Activated T-cell treated with anti-CD3 and anti-CD28 coated beads, Interleukin-2, amount 50 U/mL, for 4 hours (primary cell): ENCODE measurements around the gene DSTN. TPM values are rescaled to one million over a fixed set of nuclear protein-coding genes. Genes with fewer than 3 reads are reported as not detected.

Experiments
- ATAC-seq, 2 donors: fragments of 200-7000 bp; cut with Tn5 transposase; one replicate each; pipeline ENCODE4 v1.10.0; 2021
- DNase-seq: peaks from one replicate; pipeline ENCODE4 v3.0.0-alpha.2; 2020
- H3K27me3 Mint-ChIP-seq: one replicate; pipeline ENCODE4 v1.8.0; 2021; ENCODE audit warnings: low read depth, mixed read lengths
- H3K36me3 Mint-ChIP-seq: one replicate; pipeline ENCODE4 v1.8.0; 2022; ENCODE audit warnings: mixed read lengths; ENCODE audit not compliant: insufficient read depth
- H3K4me1 Mint-ChIP-seq: one replicate; pipeline ENCODE4 v1.8.0; 2021; ENCODE audit warnings: low read depth, mixed read lengths
- H3K4me3 Mint-ChIP-seq: one replicate; pipeline ENCODE4 v1.8.0; 2021; ENCODE audit warnings: mild to moderate bottlenecking, moderate library complexity, mixed read lengths
- H3K9me3 Mint-ChIP-seq: one replicate; pipeline ENCODE4 v1.8.0; 2021; ENCODE audit warnings: mixed read lengths
- total RNA-seq, 3 donors: library from RNA; stranded (reverse); gene quantifications; one replicate each; pipeline ENCODE4 v1.2.1, GENCODE V29; 2021

DSTN gene
- total RNA-seq, 3 donors from 2014 or later, result 55.0 to 70.3 (median 63.6) TPM

DNA sequence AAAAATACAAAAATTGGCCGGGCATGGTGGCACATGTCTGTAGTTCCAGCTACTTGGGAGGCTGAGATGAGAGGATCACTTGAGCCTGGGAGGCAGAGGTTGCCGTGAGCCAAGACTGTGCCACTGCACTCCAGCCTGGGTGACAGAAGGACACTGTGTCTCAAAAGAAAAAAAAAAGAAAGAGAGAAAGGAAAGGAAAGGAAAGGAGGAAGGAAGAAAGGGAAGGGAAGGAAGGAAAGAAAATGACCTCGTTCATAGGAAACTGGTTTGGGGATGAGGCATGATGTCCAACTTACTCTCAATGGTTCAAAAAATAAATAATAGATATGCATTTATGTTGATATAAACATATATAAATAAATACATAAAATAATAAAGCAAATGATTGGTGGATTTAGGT is 31.9 kb upstream of the DSTN start:
- H3K4me3 Mint-ChIP-seq, result no peak overlapping the region
- H3K36me3 Mint-ChIP-seq, result no peaks in the 10 kb centered on the region
- H3K9me3 Mint-ChIP-seq, result no peaks in the 10 kb centered on the region
- DNase-seq (no peak), ATAC-seq (no peak)
- H3K27me3 Mint-ChIP-seq, result peaks cover 15% of the 10 kb centered on the region
- H3K4me1 Mint-ChIP-seq, result peaks cover 5% of the 10 kb centered on the region

DNA sequence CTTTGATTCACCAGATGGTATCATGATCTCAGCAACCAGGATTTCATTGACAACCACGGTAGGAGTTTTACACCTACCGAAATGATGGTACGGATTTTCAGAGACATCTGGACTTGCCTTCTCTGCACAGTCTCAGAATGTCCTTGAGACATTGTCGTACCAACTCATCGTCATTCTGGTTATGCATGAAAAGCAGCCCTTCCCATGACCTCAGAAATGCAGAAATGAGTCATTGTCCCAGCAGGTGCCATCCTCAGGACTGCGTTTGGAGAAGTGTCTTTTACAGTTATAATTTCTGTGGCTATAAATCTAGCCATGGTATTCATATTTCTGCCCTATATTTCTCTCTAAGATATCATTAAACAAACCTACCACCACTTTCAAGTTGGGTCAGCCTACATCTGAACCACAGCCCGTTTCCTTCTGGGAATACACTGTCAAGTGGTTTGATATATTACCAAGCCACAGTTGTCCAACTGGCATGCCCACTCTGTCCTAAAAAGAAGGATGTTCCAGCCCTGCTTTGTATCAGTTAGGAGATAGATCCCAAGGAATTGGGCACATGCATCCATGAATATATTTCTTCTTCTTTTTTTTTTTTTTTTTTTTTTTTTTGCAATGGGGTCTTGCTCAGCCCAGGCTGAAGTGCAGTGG is 31.2 kb upstream of the DSTN start:
- Mint-ChIP-seq H3K36me3 (no peaks in the 10 kb centered on the region), H3K4me1 (peaks cover 5% of the 10 kb centered on the region), H3K27me3 (peaks cover 15% of the 10 kb centered on the region), H3K4me3 (no peak overlapping the region), H3K9me3 (no peaks in the 10 kb centered on the region)
- ATAC-seq (peak; percentile 36 to 65), DNase-seq (no peak)

DNA sequence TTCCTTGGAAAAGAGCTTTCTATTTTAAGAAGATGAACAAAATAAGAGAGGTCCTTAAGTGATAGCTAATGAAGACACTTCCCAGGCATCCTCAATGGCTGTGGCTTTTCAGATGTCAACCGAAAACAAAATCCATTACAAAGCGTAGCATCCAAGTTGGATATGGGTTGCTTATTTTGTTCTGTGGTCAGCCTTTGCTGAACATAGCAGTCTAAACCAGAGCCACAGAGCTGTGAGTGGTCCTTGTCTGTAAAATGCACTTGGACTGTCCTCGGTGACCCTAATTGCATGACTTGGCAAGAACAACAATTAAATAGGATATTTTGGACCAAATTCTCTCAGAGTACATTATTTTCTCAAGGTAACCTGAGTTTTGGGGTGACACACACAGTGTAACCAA is 28.3 kb upstream of the DSTN start:
- Mint-ChIP-seq H3K4me1 (no peaks in the 10 kb centered on the region), H3K4me3 (no peak overlapping the region), H3K27me3 (peaks cover 15% of the 10 kb centered on the region), H3K36me3 (no peaks in the 10 kb centered on the region), H3K9me3 (no peaks in the 10 kb centered on the region)
- DNase-seq (no peak), ATAC-seq (no peak)

DNA sequence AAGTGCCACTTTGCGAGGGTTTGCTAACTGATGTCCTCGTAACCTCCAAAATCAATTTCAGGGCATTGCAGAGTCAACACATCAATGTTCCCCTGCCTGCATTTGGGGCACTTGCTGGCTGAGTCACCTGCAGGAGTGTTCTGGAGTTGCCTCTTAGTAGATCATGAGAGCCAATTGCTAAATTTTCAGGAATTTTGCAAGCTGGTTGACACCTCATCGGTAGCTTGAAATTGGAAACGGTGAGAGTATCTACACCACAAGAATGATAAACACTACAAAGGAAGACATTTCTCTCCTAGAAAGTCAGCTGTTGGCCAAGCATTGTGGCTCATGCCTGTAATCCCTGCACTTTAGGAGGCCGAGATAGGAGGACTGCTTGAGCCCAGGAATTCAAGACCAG is 27.9 kb upstream of the DSTN start:
- Mint-ChIP-seq H3K36me3 (no peaks in the 10 kb centered on the region), H3K4me1 (no peaks in the 10 kb centered on the region), H3K9me3 (no peaks in the 10 kb centered on the region), H3K27me3 (peaks cover 15% of the 10 kb centered on the region), H3K4me3 (no peak overlapping the region)
- DNase-seq, result no peak
- no peak for ATAC-seq

DNA sequence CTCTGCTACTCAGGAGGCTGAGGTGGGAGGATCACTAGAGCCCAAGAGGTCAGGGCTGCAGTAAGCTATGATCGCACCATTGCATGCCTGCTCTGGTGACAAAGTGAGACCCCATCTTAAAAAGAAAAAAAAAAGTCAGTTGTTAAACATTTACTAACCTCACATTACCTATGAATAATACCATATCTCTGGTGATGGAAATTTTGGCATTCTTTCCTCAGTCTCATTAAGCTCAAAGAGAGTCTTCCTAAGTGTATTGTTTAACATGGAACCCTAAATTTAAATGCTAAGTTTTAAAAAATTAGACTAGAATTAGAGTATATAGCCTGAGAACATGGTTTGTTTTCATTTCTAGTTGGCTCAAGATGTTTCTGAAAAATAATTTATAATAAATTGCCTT is 27.4 kb upstream of the DSTN start:
- no peak overlapping the region for H3K4me3 Mint-ChIP-seq
- H3K4me1 Mint-ChIP-seq, result no peaks in the 10 kb centered on the region
- no peaks in the 10 kb centered on the region for H3K9me3 Mint-ChIP-seq
- H3K36me3 Mint-ChIP-seq, result no peaks in the 10 kb centered on the region
- DNase-seq, result no peak
- ATAC-seq, result no peak
- peaks cover 13% of the 10 kb centered on the region for H3K27me3 Mint-ChIP-seq

DNA sequence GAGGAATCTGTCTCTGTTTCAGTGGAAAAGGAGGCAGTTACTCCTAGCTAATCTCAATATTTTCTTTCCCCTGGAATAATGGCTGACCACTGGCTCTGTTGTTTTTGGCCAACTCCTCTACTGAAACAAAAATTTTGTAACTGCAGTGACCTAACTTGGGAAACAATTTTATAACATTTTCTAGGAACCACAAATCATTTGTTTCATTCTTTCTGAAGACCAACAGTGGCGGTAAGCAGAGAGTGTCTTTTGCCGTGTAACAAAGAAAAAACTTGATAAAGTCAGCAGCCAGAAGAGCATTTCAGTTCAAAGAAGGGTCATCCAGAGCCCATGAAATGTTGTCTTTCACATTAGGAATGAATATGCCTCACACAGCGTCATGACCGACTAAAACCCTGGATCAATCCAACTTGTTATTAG is 26.9 kb upstream of the DSTN start:
- DNase-seq, result no peak
- ATAC-seq, result no peak
- Mint-ChIP-seq H3K4me1 (no peaks in the 10 kb centered on the region), H3K27me3 (peaks cover 9% of the 10 kb centered on the region), H3K36me3 (no peaks in the 10 kb centered on the region), H3K9me3 (no peaks in the 10 kb centered on the region), H3K4me3 (no peak overlapping the region)

DNA sequence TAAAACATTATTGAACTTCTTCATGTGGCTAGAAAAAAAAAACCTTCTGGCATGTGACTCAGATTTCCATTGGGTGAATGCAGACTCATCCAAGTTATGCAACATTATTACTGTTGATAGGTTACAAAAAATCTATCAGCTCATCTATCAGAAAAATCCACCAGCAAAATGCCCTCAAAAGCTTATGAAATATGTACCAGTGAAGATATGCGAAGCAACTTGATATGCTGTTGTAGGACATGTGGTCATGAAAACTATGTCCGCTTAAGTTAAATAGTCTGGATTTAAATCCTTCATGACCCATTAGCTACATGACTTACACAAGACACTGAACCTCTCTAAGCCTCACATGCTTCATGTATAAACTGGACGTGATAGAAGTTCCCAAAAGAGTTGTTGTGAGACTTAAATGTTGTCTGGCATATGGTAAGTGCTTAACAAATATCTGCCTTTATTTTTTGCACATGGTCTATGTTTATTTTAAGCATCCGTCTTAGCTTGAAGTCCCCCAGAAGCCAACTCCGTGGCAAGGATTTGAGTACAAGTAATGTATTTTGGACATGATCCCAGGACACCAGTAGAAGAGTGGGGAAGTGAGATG is 26.2 kb upstream of the DSTN start:
- Mint-ChIP-seq H3K27me3 (peaks cover 9% of the 10 kb centered on the region), H3K9me3 (no peaks in the 10 kb centered on the region), H3K4me1 (no peaks in the 10 kb centered on the region), H3K4me3 (no peak overlapping the region), H3K36me3 (no peaks in the 10 kb centered on the region)
- ATAC-seq (no peak), DNase-seq (no peak)

DNA sequence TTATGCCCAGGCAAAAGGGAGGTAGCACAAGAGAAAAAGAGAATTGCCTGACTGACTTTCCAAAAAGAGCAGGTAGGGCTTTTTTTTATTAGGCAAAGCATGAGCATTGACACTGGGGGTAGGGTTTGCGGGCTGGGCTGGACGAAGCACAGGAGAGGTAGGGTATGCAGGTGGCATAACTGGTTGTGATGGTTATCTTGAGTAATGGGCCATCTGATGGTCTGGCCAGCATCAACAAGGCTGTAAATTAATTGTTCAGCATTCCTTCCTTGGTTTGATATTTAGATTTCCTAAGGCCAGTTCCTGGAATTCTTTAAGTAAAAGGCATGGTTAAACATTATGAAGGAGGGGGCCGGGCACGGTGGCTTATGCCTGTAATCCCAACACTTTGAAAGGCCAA is 24.7 kb upstream of the DSTN start:
- Mint-ChIP-seq H3K36me3 (no peaks in the 10 kb centered on the region), H3K27me3 (peaks cover 8% of the 10 kb centered on the region), H3K9me3 (no peaks in the 10 kb centered on the region), H3K4me1 (no peaks in the 10 kb centered on the region), H3K4me3 (no peak overlapping the region)
- ATAC-seq (no peak), DNase-seq (no peak)

DNA sequence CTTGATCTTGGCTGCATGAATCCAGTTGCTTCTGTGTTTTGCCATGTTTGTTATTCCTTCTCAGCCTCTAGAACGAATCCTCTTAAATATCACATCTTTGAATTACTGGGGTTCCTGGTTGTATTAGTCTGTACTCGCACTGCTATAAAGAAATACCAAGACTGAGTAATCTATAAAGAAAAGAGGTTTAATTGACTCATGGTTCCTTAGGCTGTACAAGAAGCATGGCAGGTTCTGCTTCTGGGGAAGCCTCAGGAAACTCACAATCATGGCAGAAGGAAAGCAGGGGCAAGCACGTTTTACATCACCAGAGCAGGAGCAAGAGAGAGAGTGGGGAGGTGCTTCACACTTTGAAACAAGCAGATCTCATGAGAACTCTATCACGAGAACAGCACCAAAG is 20.7 kb upstream of the DSTN start:
- Mint-ChIP-seq H3K27me3 (no peaks in the 10 kb centered on the region), H3K36me3 (no peaks in the 10 kb centered on the region), H3K4me3 (no peak overlapping the region), H3K9me3 (no peaks in the 10 kb centered on the region), H3K4me1 (no peaks in the 10 kb centered on the region)
- DNase-seq (no peak), ATAC-seq (no peak)

DNA sequence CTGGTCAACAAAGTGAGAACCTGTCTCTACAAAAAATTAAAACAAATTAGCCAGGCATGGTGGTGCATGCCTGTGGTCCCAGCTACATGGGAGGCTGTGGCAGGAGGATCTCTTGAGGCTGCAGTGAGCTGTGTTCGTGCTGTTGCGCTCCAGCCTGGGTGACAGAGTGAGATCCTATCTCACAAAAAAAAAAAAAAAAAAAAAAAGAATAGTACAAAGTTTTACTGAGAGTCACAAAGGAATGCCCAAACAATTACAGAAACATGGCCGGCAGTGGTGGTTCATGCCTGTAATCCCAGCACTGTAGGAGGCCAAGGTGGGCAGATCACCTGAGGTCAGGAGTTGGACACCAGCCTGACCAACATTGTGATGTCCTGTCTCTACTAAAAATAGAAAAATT is 14.8 kb upstream of the DSTN start:
- no peaks in the 10 kb centered on the region for H3K27me3 Mint-ChIP-seq
- no peaks in the 10 kb centered on the region for H3K36me3 Mint-ChIP-seq
- no peaks in the 10 kb centered on the region for H3K9me3 Mint-ChIP-seq
- H3K4me3 Mint-ChIP-seq, result no peak overlapping the region
- peaks cover 18% of the 10 kb centered on the region for H3K4me1 Mint-ChIP-seq
- DNase-seq, result no peak
- ATAC-seq, result no peak

DNA sequence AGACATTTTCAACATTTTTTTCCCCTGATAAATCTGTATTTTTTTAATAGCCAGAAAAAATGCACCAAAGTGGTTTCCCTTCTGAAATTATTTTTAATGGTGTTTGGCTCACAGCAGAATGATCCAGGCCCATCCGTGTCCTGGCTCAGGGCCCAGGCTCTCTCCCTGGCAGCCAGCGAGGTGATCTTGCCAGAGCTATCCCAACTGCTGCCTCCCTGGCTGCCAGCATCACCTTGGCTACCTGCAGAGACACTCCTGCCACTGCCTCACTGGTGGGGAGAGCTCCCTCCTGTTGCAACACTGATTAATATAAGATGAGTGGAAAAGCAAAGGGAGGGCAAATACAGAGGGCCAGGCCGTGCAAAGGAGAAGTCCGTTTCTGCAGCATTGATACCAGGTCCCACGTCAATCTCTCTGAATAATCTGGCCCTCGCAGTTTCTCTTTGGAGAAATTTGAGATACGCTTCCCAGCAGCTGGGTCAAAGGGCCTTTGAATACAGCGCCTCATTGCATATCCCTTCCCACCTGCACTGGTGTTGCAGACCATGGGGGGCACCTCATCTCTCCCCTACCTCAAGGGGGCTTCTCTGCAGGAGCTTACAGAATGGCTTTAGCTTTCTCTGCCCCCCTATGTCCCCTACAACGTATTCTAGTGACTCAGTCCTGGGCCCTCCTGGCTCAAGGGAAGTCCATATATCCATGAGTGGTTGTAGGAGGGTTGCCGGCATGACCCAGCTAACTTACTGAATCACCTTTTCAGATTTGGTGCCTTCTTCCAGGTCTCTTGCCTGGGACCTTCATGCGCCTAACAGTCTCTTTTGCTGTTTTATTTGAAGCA is 12.8 kb upstream of the DSTN start:
- H3K27me3 Mint-ChIP-seq, result no peaks in the 10 kb centered on the region
- no peak for ATAC-seq
- DNase-seq, result no peak
- H3K9me3 Mint-ChIP-seq, result no peaks in the 10 kb centered on the region
- H3K4me3 Mint-ChIP-seq, result no peak overlapping the region
- peaks cover 30% of the 10 kb centered on the region for H3K4me1 Mint-ChIP-seq
- no peaks in the 10 kb centered on the region for H3K36me3 Mint-ChIP-seq

DNA sequence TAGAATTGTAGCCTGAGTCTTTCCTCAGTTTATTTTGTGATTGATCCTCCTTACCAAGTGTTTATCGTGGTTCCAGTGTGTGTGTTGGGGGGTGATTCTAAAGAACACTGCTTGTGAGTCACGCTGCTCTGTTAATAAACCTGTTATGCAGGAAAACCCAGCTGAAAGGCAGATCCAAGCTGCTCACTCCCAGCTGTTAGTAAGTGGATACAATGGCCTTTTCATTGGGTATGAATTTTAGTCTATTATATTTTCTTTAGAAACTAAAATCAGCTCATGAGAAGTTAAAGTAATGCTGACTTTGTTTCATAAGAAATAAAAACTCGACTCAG is 12.2 kb upstream of the DSTN start:
- no peaks in the 10 kb centered on the region for H3K36me3 Mint-ChIP-seq
- H3K9me3 Mint-ChIP-seq, result no peaks in the 10 kb centered on the region
- H3K4me1 Mint-ChIP-seq, result peaks cover 30% of the 10 kb centered on the region
- ATAC-seq (no peak), DNase-seq (no peak)
- no peaks in the 10 kb centered on the region for H3K27me3 Mint-ChIP-seq
- no peak overlapping the region for H3K4me3 Mint-ChIP-seq

DNA sequence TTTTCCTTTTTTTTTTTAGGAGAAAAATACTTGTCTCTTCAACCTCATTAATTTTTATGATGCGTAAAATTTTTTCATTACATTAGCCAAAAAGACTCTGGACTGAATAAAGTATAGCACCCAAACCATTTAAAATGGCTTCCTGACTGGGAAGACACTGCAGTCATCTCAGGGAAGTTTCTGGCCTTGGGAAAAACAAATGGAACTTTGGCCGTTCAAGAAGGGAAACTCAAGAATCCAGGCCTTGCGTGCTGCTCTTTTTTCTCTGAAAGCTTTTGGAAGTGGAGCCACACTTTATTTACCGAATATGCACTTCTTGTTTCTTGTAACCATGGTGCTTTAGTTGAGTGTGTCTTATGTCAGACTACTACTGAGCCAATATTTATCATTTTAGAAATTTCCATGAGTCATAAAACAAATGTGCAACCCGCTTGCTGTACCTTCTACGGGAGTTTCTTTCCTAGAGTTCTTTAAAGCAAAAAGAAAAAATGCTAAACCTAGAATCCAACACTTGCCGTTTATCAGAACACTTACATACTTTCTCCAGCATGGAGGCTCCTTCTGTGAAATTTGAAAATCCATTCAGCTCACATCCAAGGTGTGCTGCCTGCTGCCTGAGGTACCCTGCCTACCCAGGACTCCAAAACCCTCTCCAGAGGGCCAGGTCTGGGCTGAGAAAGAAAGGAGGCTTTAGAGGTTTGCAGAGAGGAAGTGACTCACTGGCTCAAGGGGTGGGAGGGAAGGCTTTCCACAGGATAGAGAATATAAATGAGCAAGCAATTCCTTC is 11.5 kb upstream of the DSTN start:
- Mint-ChIP-seq H3K27me3 (no peaks in the 10 kb centered on the region), H3K4me1 (peaks cover 30% of the 10 kb centered on the region), H3K9me3 (no peaks in the 10 kb centered on the region), H3K36me3 (no peaks in the 10 kb centered on the region), H3K4me3 (peak overlapping the region; percentile 32)
- no peak for DNase-seq
- peak; percentile 64 to 80 for ATAC-seq

DNA sequence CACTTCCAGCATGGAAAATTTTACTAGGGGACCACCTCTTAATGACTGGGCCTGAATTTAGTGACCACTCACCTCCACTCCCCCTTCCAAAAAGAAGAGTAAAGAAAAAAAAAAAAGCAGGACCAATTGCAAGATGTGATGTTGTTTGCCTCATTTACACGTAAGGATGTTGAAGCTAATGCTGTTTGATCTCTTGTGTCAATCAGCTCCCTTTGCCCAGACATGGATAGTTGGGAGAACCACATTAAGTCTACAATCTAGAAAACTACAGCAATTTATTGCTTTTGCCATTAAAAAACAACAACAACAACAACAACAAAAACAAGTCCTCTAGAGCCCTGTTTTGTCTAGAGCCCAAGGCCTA is 11.0 kb upstream of the DSTN start:
- ATAC-seq (no peak), DNase-seq (no peak)
- peak overlapping the region; percentile 32 for H3K4me3 Mint-ChIP-seq
- H3K4me1 Mint-ChIP-seq, result peaks cover 30% of the 10 kb centered on the region
- H3K36me3 Mint-ChIP-seq, result no peaks in the 10 kb centered on the region
- no peaks in the 10 kb centered on the region for H3K27me3 Mint-ChIP-seq
- H3K9me3 Mint-ChIP-seq, result no peaks in the 10 kb centered on the region
